Stomach (tissue), 9 donors: Measurements from ENCODE around the gene MAPK8IP3. TPM values are rescaled to one million over a fixed set of nuclear protein-coding genes. Genes with fewer than 3 reads are reported as not detected.
A peak's percentile ranks its signal among the peaks of the same experiment; 100 is the strongest.

Experiments used
- DNase-seq, 2 donors: peaks; one replicate each; pipeline versions ENCODE4 v3.0.0 to v3.0.0-alpha.2; 2013 to 2019
- H3K27ac ChIP-seq, 5 donors: fragments of 200-600 bp in 4 of 5; sonication (generic) in 4 of 5; one replicate each; pipeline ENCODE4 v1.5.1; 2013 to 2019; ENCODE audit warnings: mild to moderate bottlenecking in 1 of 5, moderate library complexity in 1 of 5
- H3K27me3 ChIP-seq, 3 donors: fragments of 200-600 bp; sonication (generic); one replicate each; pipeline ENCODE4 v1.5.1; 2017 to 2019; ENCODE audit warnings: mixed run types in 1 of 3
- H3K36me3 ChIP-seq, 4 donors: fragments of 200-600 bp; sonication (generic); 1 replicate in 3 of 4; 2 replicates in 1 of 4; pipeline ENCODE4 v1.5.1; 2016 to 2019
- H3K4me1 ChIP-seq, 4 donors: fragments of 200-600 bp; sonication (generic); one replicate each; pipeline ENCODE4 v1.5.1; 2016 to 2019
- H3K4me3 ChIP-seq, 4 donors: fragments of 200-600 bp; sonication (generic) in 3 of 4; one replicate each; pipeline ENCODE4 v1.5.1; 2016 to 2019; ENCODE audit warnings: mild to moderate bottlenecking in 1 of 4
- H3K9me3 ChIP-seq, 4 donors: fragments of 200-600 bp; sonication (generic); one replicate each; pipeline ENCODE4 v1.5.1; 2016 to 2019
- CTCF ChIP-seq, 7 experiments: fragments of 450-650 bp in 4 of 7; fragments of 200-600 bp in 3 of 7; sonication (generic) in 3 of 7; IDR thresholded peaks; one replicate each; pipeline ENCODE4 v1.5.1; 2016 to 2019; ENCODE audit warnings: antibody characterized with exemption in 7 of 7, control low read depth in 2 of 7, mild to moderate bottlenecking in 1 of 7
- EP300 ChIP-seq: sonication (generic); formaldehyde crosslinking; IDR thresholded peaks from one replicate; pipeline ENCODE4 v1.6.1; 2017; ENCODE audit warnings: antibody characterized with exemption
- POLR2A ChIP-seq, 4 donors: fragments of 450-650 bp; IDR thresholded peaks; one replicate each; pipeline ENCODE4 v1.6.1; 2016; ENCODE audit warnings: antibody characterized with exemption in 4 of 4, control low read depth in 2 of 4, mild to moderate bottlenecking in 1 of 4, moderate library complexity in 1 of 4
- POLR2AphosphoS5 ChIP-seq, 3 donors: sonication (generic); formaldehyde crosslinking; IDR thresholded peaks; one replicate each; pipeline ENCODE4 v1.6.1; 2016; ENCODE audit warnings: antibody characterized with exemption in 3 of 3
- WGBS, 5 donors: extraction: QIAGEN DNeasy Blood & Tissue Kit in 3 of 5; methylation state at CpG; one replicate each; pipeline versions ENCODE4 v1.1.5 to v1.1.7; 2013 to 2018; 5-methylcytosine and 5-hydroxymethylcytosine counted together
- intact Hi-C: fragments of 100-400 bp; cut with DNase I; formaldehyde crosslinking; loops from one replicate; pipeline ENCODE4 v1.15.1; 2023; ENCODE audit warnings: low total_unique reads
- polyA plus RNA-seq, 3 donors: library from polyadenylated mRNA; stranded (reverse); fragments of 200-250 nt; gene quantifications; one replicate each; pipeline ENCODE4 v1.2.3, GENCODE V29; 2013
- total RNA-seq, 5 donors: library from RNA; depleted of rRNA; stranded (reverse); fragments of >200 nt; gene quantifications; one replicate each; pipeline versions ENCODE4 v1.1.0 to v1.2.3, GENCODE V29; 2014 to 2016
- donor health status: healthy with polysubstance abuse.
- donor health status: Bipolar disorder and iron deficiency.
- donor health status: healthy.

Gene MAPK8IP3
- total and polyA plus RNA-seq, 8 donors = 10.1 to 320 (median 56.3) TPM

GRCh38 chr16:1800701-1801100 lies 94.7 kb downstream of the MAPK8IP3 start:
- peak in 1 of 2 donors; percentile 1 for DNase-seq
- intact Hi-C loops = no loop called here
- 81 to 89% (median 85%) methylated on average over 10 of the region's 10 CpGs for WGBS, 5 donors
- H3K27me3 ChIP-seq = no peaks in the 10 kb centered on the region
- peaks cover 0 to 13% (median 9%) of the 10 kb centered on the region in 4 donors for H3K9me3 ChIP-seq
- no peak overlapping the region for H3K27ac ChIP-seq
- peaks cover 0 to 16% (median 4%) of the 10 kb centered on the region in 4 donors for H3K36me3 ChIP-seq
- no peak for TF ChIP-seq POLR2A (IDR thresholded peaks at IDR 0.05)
- TF ChIP-seq POLR2AphosphoS5 (IDR thresholded peaks at IDR 0.05) = no peak
- TF ChIP-seq CTCF (IDR thresholded peaks at IDR 0.05) = no peak
- H3K4me1 ChIP-seq = no peaks in the 10 kb centered on the region
- no peak overlapping the region for H3K4me3 ChIP-seq

- WGBS, 5 donors = 83 to 92% (median 88%) methylated on average over 8 to 10 of the region's 10 CpGs
Measured at GRCh38 chr16:1807626-1808025, 101.6 kb downstream of the MAPK8IP3 start.

GRCh38 chr16:1808691-1809090 lies 102.7 kb downstream of the MAPK8IP3 start:
- no peak overlapping the region for H3K4me3 ChIP-seq
- no peak overlapping the region for H3K27ac ChIP-seq
- TF ChIP-seq EP300 (no peak), POLR2AphosphoS5 (IDR thresholded peaks at IDR 0.05) (no peak), POLR2A (IDR thresholded peaks at IDR 0.05) (no peak), CTCF (IDR thresholded peaks at IDR 0.05) (no peak)
- H3K27me3 ChIP-seq = no peaks in the 10 kb centered on the region
- no peaks in the 10 kb centered on the region for H3K9me3 ChIP-seq
- peaks cover 24 to 73% (median 56%) of the 10 kb centered on the region in 4 donors for H3K36me3 ChIP-seq
- DNase-seq = no peak
- 74 to 88% (median 81%) methylated on average over 14 to 18 of the region's 18 CpGs for WGBS, 5 donors
- H3K4me1 ChIP-seq = peaks cover 0 to 12% (median 10%) of the 10 kb centered on the region in 4 donors
- intact Hi-C loops = no loop called here

More at GRCh38 chr16:1807626-1808025, 101.6 kb downstream of the MAPK8IP3 start:
- no peak for DNase-seq
- intact Hi-C loops = no loop called here
- peaks cover 24 to 67% (median 53%) of the 10 kb centered on the region in 4 donors for H3K36me3 ChIP-seq
- TF ChIP-seq POLR2AphosphoS5 (IDR thresholded peaks at IDR 0.05) (no peak), CTCF (IDR thresholded peaks at IDR 0.05) (no peak), POLR2A (IDR thresholded peaks at IDR 0.05) (no peak), EP300 (no peak)
- H3K9me3 ChIP-seq = no peaks in the 10 kb centered on the region
- H3K4me3 ChIP-seq = no peak overlapping the region
- peaks cover 0 to 7% (median 4%) of the 10 kb centered on the region in 4 donors for H3K4me1 ChIP-seq
- no peak overlapping the region for H3K27ac ChIP-seq
- no peaks in the 10 kb centered on the region for H3K27me3 ChIP-seq

GRCh38 chr16:1809281-1809801 lies 103.3 kb downstream of the MAPK8IP3 start:
- H3K9me3 ChIP-seq = no peaks in the 10 kb centered on the region
- WGBS, 5 donors = 44 to 82% (median 63%) methylated on average over 23 to 28 of the region's 28 CpGs
- intact Hi-C loops = no loop called here
- peaks cover 24 to 76% (median 60%) of the 10 kb centered on the region in 4 donors for H3K36me3 ChIP-seq
- H3K27me3 ChIP-seq = no peaks in the 10 kb centered on the region
- DNase-seq = no peak
- H3K4me1 ChIP-seq = peaks cover 0 to 12% (median 10%) of the 10 kb centered on the region in 4 donors
- no peak overlapping the region for H3K4me3 ChIP-seq
- TF ChIP-seq CTCF (IDR thresholded peaks at IDR 0.05) (no peak), POLR2A (IDR thresholded peaks at IDR 0.05) (no peak)
- no peak overlapping the region for H3K27ac ChIP-seq
